ENCODE measurements around the gene SERTAD4. TPM values are rescaled to one million over a fixed set of nuclear protein-coding genes. Genes with fewer than 3 reads are reported as not detected.
"Not testable (repeated sequence)": the region's sequence is repeated elsewhere in the genome, so short reads cannot be mapped to it uniquely, and the experiment has no call there.

Gene SERTAD4
- total RNA-seq, 1 donor from 2014 or later: 11.4 TPM

- no peaks in the 10 kb centered on the region for H3K36me3 Mint-ChIP-seq
- H3K4me3 Mint-ChIP-seq: no peak overlapping the region
- DNase-seq (ENCODE audit: extremely low spot score, unreplicated experiment): no peak
- H3K4me1 Mint-ChIP-seq (ENCODE audit: unreplicated experiment): peaks cover 10% of the 10 kb centered on the region
- TF ChIP-seq, protein P1, sequence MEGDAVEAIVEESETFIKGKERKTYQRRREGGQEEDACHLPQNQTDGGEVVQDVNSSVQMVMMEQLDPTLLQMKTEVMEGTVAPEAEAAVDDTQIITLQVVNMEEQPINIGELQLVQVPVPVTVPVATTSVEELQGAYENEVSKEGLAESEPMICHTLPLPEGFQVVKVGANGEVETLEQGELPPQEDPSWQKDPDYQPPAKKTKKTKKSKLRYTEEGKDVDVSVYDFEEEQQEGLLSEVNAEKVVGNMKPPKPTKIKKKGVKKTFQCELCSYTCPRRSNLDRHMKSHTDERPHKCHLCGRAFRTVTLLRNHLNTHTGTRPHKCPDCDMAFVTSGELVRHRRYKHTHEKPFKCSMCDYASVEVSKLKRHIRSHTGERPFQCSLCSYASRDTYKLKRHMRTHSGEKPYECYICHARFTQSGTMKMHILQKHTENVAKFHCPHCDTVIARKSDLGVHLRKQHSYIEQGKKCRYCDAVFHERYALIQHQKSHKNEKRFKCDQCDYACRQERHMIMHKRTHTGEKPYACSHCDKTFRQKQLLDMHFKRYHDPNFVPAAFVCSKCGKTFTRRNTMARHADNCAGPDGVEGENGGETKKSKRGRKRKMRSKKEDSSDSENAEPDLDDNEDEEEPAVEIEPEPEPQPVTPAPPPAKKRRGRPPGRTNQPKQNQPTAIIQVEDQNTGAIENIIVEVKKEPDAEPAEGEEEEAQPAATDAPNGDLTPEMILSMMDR (conservative IDR thresholded peaks at IDR 0.05): no peak
- peaks cover 8% of the 10 kb centered on the region for H3K27me3 Mint-ChIP-seq
- H3K27ac Mint-ChIP-seq: no peak overlapping the region
- no peaks in the 10 kb centered on the region for H3K9me3 Mint-ChIP-seq
These were observed 30.3 kb downstream of the SERTAD4 start for GRCh38 chr1:210262897-210263272.

GRCh38 chr1:210263963-210264362, 31.4 kb downstream of the SERTAD4 start:
- Mint-ChIP-seq H3K36me3 (no peaks in the 10 kb centered on the region), H3K4me3 (no peak overlapping the region), H3K27ac (no peak overlapping the region), H3K9me3 (no peaks in the 10 kb centered on the region), H3K4me1 (ENCODE audit: unreplicated experiment) (peaks cover 9% of the 10 kb centered on the region), H3K27me3 (peaks cover 7% of the 10 kb centered on the region)
- no peak for DNase-seq (ENCODE audit: extremely low spot score, unreplicated experiment)
- TF ChIP-seq, protein P1 (conservative IDR thresholded peaks at IDR 0.05): no peak

DNA sequence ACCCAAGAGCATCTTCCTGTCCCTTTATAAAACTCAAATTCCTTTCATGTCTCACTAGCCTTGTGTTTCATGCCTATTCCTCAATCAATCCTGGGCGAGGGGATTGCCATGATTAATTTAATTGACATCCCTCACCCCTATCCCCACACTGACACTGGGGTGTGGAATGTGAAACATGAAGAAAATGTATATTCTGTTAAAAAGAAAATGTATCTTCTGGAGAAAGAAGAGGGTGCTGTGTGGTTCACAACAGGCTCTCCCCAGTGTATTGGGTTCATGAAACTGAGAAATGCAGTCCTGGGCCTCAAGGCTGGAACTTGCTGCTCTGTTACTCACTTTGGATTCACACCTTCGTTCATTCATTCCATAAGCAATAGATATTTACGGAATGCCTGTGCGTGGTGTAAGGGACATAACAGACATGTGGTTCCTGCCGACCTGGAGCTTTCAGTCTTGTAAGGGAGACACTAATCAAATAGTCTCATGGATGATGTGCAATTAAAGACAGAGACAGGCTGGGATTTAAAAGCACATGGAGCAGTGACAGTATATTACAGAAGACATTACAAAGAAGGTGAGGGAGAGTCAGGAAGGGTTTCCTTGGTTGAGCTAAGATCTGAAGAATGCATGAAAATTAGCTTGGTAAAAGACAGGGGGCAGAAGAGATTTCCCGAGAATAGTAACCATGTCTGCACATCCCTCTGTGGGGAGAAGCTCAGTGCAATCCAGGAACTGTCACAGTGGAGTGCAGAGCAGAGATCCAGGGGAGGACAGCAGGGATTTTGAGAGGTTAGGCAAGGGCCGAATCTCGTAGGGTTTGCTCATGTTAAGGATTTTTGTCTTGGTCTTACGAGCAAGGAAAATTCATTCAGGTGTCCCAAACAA, 32.1 kb downstream of the SERTAD4 start:
- TF ChIP-seq, protein P1 (conservative IDR thresholded peaks at IDR 0.05): peak; percentile 34

GRCh38 chr1:210265392-210265955, 32.9 kb downstream of the SERTAD4 start:
- not testable (repeated sequence) for H3K4me3 Mint-ChIP-seq; H3K36me3 Mint-ChIP-seq; H3K27ac Mint-ChIP-seq; DNase-seq (ENCODE audit: extremely low spot score, unreplicated experiment); H3K27me3 Mint-ChIP-seq; H3K4me1 Mint-ChIP-seq (ENCODE audit: unreplicated experiment); H3K9me3 Mint-ChIP-seq

More for the DNA sequence above, 32.1 kb downstream of the SERTAD4 start:
- DNase-seq (ENCODE audit: extremely low spot score, unreplicated experiment): no peak
- H3K27ac Mint-ChIP-seq: no peak overlapping the region
- H3K4me1 Mint-ChIP-seq (ENCODE audit: unreplicated experiment): peaks cover 4% of the 10 kb centered on the region
- no peak overlapping the region for H3K4me3 Mint-ChIP-seq
- no peaks in the 10 kb centered on the region for H3K9me3 Mint-ChIP-seq
- no peaks in the 10 kb centered on the region for H3K36me3 Mint-ChIP-seq
- peaks cover 4% of the 10 kb centered on the region for H3K27me3 Mint-ChIP-seq

- Mint-ChIP-seq H3K36me3 (no peaks in the 10 kb centered on the region), H3K27me3 (peaks cover 4% of the 10 kb centered on the region), H3K9me3 (no peaks in the 10 kb centered on the region), H3K4me3 (no peak overlapping the region), H3K4me1 (ENCODE audit: unreplicated experiment) (peaks cover 14% of the 10 kb centered on the region), H3K27ac (no peak overlapping the region)
- DNase-seq (ENCODE audit: extremely low spot score, unreplicated experiment): no peak
- TF ChIP-seq, protein P1 (conservative IDR thresholded peaks at IDR 0.05): no peak
These were observed 37.4 kb downstream of the SERTAD4 start for GRCh38 chr1:210269981-210270380.

GRCh38 chr1:210272666-210273065, 40.1 kb downstream of the SERTAD4 start:
- no peak overlapping the region for H3K4me3 Mint-ChIP-seq
- no peaks in the 10 kb centered on the region for H3K36me3 Mint-ChIP-seq

More at GRCh38 chr1:210272666-210273065, 40.1 kb downstream of the SERTAD4 start:
- H3K27ac Mint-ChIP-seq: no peak overlapping the region
- no peaks in the 10 kb centered on the region for H3K27me3 Mint-ChIP-seq
- no peak for DNase-seq (ENCODE audit: extremely low spot score, unreplicated experiment)
- TF ChIP-seq, protein P1 (conservative IDR thresholded peaks at IDR 0.05): no peak
- peaks cover 14% of the 10 kb centered on the region for H3K4me1 Mint-ChIP-seq (ENCODE audit: unreplicated experiment)
- H3K9me3 Mint-ChIP-seq: no peaks in the 10 kb centered on the region

Data from type B pancreatic cell (in vitro differentiated cells).